ENCODE measurements around the gene CLCN1.

GRCh38 chr7:143269251-143269650 lies 46.7 kb upstream of the CLCN1 start:
- TF ChIP-seq CTCF (IDR thresholded peaks at IDR 0.05; ENCODE audit: insufficient read depth, low read length) (no peak), POLR2AphosphoS5 (IDR thresholded peaks at IDR 0.05; ENCODE audit: low read depth) (no peak)

Measured in HL-60 (cell line).